Upper lobe of left lung (tissue), 6 donors: ENCODE data around the gene SYNCRIP. TPM values are rescaled to one million over a fixed set of nuclear protein-coding genes. Genes with fewer than 3 reads are reported as not detected.
"Not testable (repeated sequence)": the region's sequence is repeated elsewhere in the genome, so short reads cannot be mapped to it uniquely, and the experiment has no call there.

ENCODE experiments used
- ATAC-seq, 2 donors: fragments of 200-7000 bp; cut with Tn5 transposase; one replicate each; pipeline ENCODE4 v1.9.1; 2022; ENCODE audit warnings: mild to moderate bottlenecking in 2 of 2, moderate library complexity in 2 of 2; ENCODE audit not compliant: low FRiP score in 2 of 2
- DNase-seq, 2 donors: peaks; one replicate each; pipeline ENCODE4 v3.0.0-alpha.2; 2019 to 2020
- H3K27ac ChIP-seq, 4 donors: fragments of 200-600 bp; sonication (generic); one replicate each; pipeline ENCODE4 v1.5.1; 2016 to 2019
- H3K27me3 ChIP-seq, 4 donors: fragments of 200-600 bp; sonication (generic); one replicate each; pipeline ENCODE4 v1.5.1; 2017 to 2019
- H3K36me3 ChIP-seq, 4 donors: fragments of 200-600 bp; sonication (generic); one replicate each; pipeline ENCODE4 v1.5.1; 2016 to 2019
- H3K4me1 ChIP-seq, 4 donors: fragments of 200-600 bp; sonication (generic); one replicate each; pipeline ENCODE4 v1.5.1; 2018 to 2019
- H3K4me3 ChIP-seq, 4 donors: fragments of 200-600 bp; sonication (generic); one replicate each; pipeline ENCODE4 v1.5.1; 2017 to 2019; ENCODE audit warnings: mild to moderate bottlenecking in 2 of 4, moderate library complexity in 1 of 4
- H3K9me3 ChIP-seq, 4 donors: fragments of 200-600 bp; sonication (generic); one replicate each; pipeline ENCODE4 v1.5.1; 2018 to 2019
- CTCF ChIP-seq, 6 experiments: fragments of 450-650 bp in 4 of 6; fragments of 200-600 bp in 2 of 6; sonication (generic) in 2 of 6; IDR thresholded peaks; one replicate each; pipeline ENCODE4 v1.5.1; 2016 to 2019; ENCODE audit warnings: antibody characterized with exemption in 6 of 6
- EP300 ChIP-seq, 4 donors: sonication (generic); formaldehyde crosslinking; IDR thresholded peaks; one replicate each; pipeline ENCODE4 v1.5.1; 2017; ENCODE audit warnings: antibody characterized with exemption in 4 of 4, control low read depth in 2 of 4
- POLR2A ChIP-seq, 4 donors: fragments of 450-650 bp; IDR thresholded peaks; one replicate each; pipeline ENCODE4 v1.5.1; 2016 to 2017; ENCODE audit warnings: antibody characterized with exemption in 4 of 4, mild to moderate bottlenecking in 2 of 4
- POLR2AphosphoS5 ChIP-seq, 2 donors: sonication (generic); formaldehyde crosslinking; IDR thresholded peaks; one replicate each; pipeline ENCODE4 v1.5.1; 2017; ENCODE audit warnings: antibody characterized with exemption in 2 of 2
- WGBS, 2 donors: methylation state at CpG; one replicate each; pipeline ENCODE4 v1.1.5; 2017 to 2018; 5-methylcytosine and 5-hydroxymethylcytosine counted together
- total RNA-seq, 6 donors: library from RNA; depleted of rRNA in 4 of 6; stranded (reverse); fragments of >200 nt in 4 of 6; gene quantifications; one replicate each; pipeline versions ENCODE4 v1.1.0 to v1.2.1, GENCODE V29; 2016 to 2021
- donor health status: DM: no; HTN: no; CAD: no; lungs with moderate emphysema.
- donor health status: DM: no; HTN: yes; CAD: no; lungs with severe emphysema.

The SYNCRIP gene
- total RNA-seq, 6 donors from 2014 or later: 30.4 to 87.8 (median 65.1) TPM

- Histone ChIP-seq H3K4me3 (no peak overlapping the region), H3K9me3 (no peaks in the 10 kb centered on the region), H3K27ac (no peak overlapping the region), H3K4me1 (peaks cover 0 to 5% (median 4%) of the 10 kb centered on the region in 4 donors), H3K27me3 (no peaks in the 10 kb centered on the region), H3K36me3 (no peaks in the 10 kb centered on the region)
- TF ChIP-seq POLR2A (IDR thresholded peaks at IDR 0.05) (no peak), CTCF (IDR thresholded peaks at IDR 0.05) (no peak), POLR2AphosphoS5 (IDR thresholded peaks at IDR 0.05) (no peak), EP300 (IDR thresholded peaks at IDR 0.05) (no peak)
- ATAC-seq (no peak), DNase-seq (no peak)
- WGBS, 2 donors: 34 to 70% methylated on average over 2 of the region's 2 CpGs
Measured at GRCh38 chr6:85684133-85684808, 41.6 kb upstream of the SYNCRIP start.

GRCh38 chr6:85681899-85682298 lies 39.2 kb upstream of the SYNCRIP start:
- not testable (repeated sequence) for ATAC-seq, H3K9me3 ChIP-seq, DNase-seq, H3K4me3 ChIP-seq, H3K27me3 ChIP-seq, H3K36me3 ChIP-seq, H3K27ac ChIP-seq
- peaks cover 0 to 12% (median 7%) of the 10 kb centered on the region in 4 donors for H3K4me1 ChIP-seq
- 94% methylated on average over 4 of the region's 4 CpGs for WGBS, 2 donors

- WGBS, 2 donors: 87 to 88% methylated on average over 7 of the region's 7 CpGs
- Histone ChIP-seq H3K4me3 (no peak overlapping the region), H3K4me1 (peaks cover 8 to 27% (median 20%) of the 10 kb centered on the region in 4 donors), H3K27me3 (no peaks in the 10 kb centered on the region), H3K36me3 (no peaks in the 10 kb centered on the region), H3K27ac (no peak overlapping the region), H3K9me3 (no peaks in the 10 kb centered on the region)
- TF ChIP-seq EP300 (IDR thresholded peaks at IDR 0.05) (no peak), POLR2AphosphoS5 (IDR thresholded peaks at IDR 0.05) (no peak), POLR2A (IDR thresholded peaks at IDR 0.05) (no peak), CTCF (IDR thresholded peaks at IDR 0.05) (no peak)
- ATAC-seq (no peak), DNase-seq (no peak)
Measured at GRCh38 chr6:85680388-85680787, 37.7 kb upstream of the SYNCRIP start.

- ATAC-seq: no peak
- peak overlapping the region; percentile 70 to 94 (median 80) for H3K27ac ChIP-seq
- peaks cover 0 to 4% (median 0%) of the 10 kb centered on the region in 4 donors for H3K36me3 ChIP-seq
- H3K4me3 ChIP-seq: peak overlapping the region in 3 of 4 donors; percentile 58 to 80 (median 77)
- no peaks in the 10 kb centered on the region for H3K9me3 ChIP-seq
- peaks cover 12 to 32% (median 28%) of the 10 kb centered on the region in 4 donors for H3K4me1 ChIP-seq
- 31 to 32% methylated on average over 14 of the region's 14 CpGs for WGBS, 2 donors
- TF ChIP-seq CTCF (IDR thresholded peaks at IDR 0.05) (no peak), EP300 (IDR thresholded peaks at IDR 0.05) (no peak), POLR2A (IDR thresholded peaks at IDR 0.05) (no peak), POLR2AphosphoS5 (IDR thresholded peaks at IDR 0.05) (no peak)
- no peaks in the 10 kb centered on the region for H3K27me3 ChIP-seq
- DNase-seq: no peak
Measured at GRCh38 chr6:85679445-85680123, 36.9 kb upstream of the SYNCRIP start.

- Histone ChIP-seq H3K27ac (peak overlapping the region; percentile 89 to 94 (median 90)), H3K4me1 (peaks cover 12 to 32% (median 28%) of the 10 kb centered on the region in 4 donors), H3K27me3 (no peaks in the 10 kb centered on the region), H3K9me3 (no peaks in the 10 kb centered on the region), H3K36me3 (peaks cover 0 to 4% (median 0%) of the 10 kb centered on the region in 4 donors), H3K4me3 (peak overlapping the region; percentile 58 to 91 (median 78))
- ATAC-seq (peak; percentile 99 to 100), DNase-seq (peak; percentile 98 to 99)
- 0% methylated on average over 45 to 71 of the region's 82 CpGs for WGBS, 2 donors
- TF ChIP-seq EP300 (IDR thresholded peaks at IDR 0.05) (peak in 1 of 4 donors; percentile 95), POLR2A (IDR thresholded peaks at IDR 0.05) (peak; percentile 94 to 100 (median 99)), POLR2AphosphoS5 (IDR thresholded peaks at IDR 0.05) (peak; percentile 100), CTCF (IDR thresholded peaks at IDR 0.05) (peak in 1 of 6 experiments; percentile 37)
Measured at GRCh38 chr6:85678602-85679444, 36.1 kb upstream of the SYNCRIP start.
